ENCODE data around the gene ELMO1. TPM values are rescaled to one million over a fixed set of nuclear protein-coding genes. Genes with fewer than 3 reads are reported as not detected.

The ELMO1 gene
- total and polyA plus RNA-seq, 2 of the 13 experiments (the other 11 are each of a cell fraction or from before 2014, with no cell fraction given) = 0.11 to 0.17 TPM

GRCh38 chr7:36984041-36984521, 464.6 kb downstream of the ELMO1 start (continued):
- TF ChIP-seq GATAD2A (CRISPR knock-in tag; IDR thresholded peaks at IDR 0.05) (peak; percentile 51; the same call in 1 of the 2 replicates), LCORL (IDR thresholded peaks at IDR 0.05) (no peak), LCORL (CRISPR knock-in tag; IDR thresholded peaks at IDR 0.05) (no peak), ZNF761 (CRISPR knock-in tag; conservative IDR thresholded peaks at IDR 0.05) (no peak), PPARG (CRISPR knock-in tag; conservative IDR thresholded peaks at IDR 0.05) (no peak), TOPORS (CRISPR knock-in tag; IDR thresholded peaks at IDR 0.05) (no peak), IKZF5 (CRISPR knock-in tag; IDR thresholded peaks at IDR 0.05) (no peak), ZNF549 (CRISPR knock-in tag; IDR thresholded peaks at IDR 0.05) (no peak), ZNF101 (CRISPR knock-in tag; IDR thresholded peaks at IDR 0.05; ENCODE audit: borderline replicate concordance, low read depth) (no peak), NFRKB (IDR thresholded peaks at IDR 0.05) (no peak), PHF20 (CRISPR knock-in tag; IDR thresholded peaks at IDR 0.05) (no peak), ZNF746 (CRISPR knock-in tag; IDR thresholded peaks at IDR 0.05) (no peak), TAF15 (IDR thresholded peaks at IDR 0.05; ENCODE audit: low read depth, low read length, poor library complexity, severe bottlenecking) (no peak), RERE (CRISPR knock-in tag; IDR thresholded peaks at IDR 0.05; ENCODE audit: low read depth) (no peak), ZNF589 (CRISPR knock-in tag; conservative IDR thresholded peaks at IDR 0.05) (no peak), ZNF263 (CRISPR knock-in tag; IDR thresholded peaks at IDR 0.05) (no peak), KAT7 (CRISPR knock-in tag; IDR thresholded peaks at IDR 0.05; ENCODE audit: borderline replicate concordance) (0 out of 2 replicates have a peak, but pooled peaks have one; percentile 39), NCOA1 (CRISPR knock-in tag; IDR thresholded peaks at IDR 0.05) (no peak), FOXA3 (CRISPR knock-in tag; IDR thresholded peaks at IDR 0.05) (0 out of 2 replicates have a peak, but pooled peaks have one; percentile 44), DBP (CRISPR knock-in tag; IDR thresholded peaks at IDR 0.05; ENCODE audit: not compliant biosample characterization) (no peak), CHD2 (IDR thresholded peaks at IDR 0.05; ENCODE audit: low read depth, low read length) (no peak), ATF2 (CRISPR knock-in tag; IDR thresholded peaks at IDR 0.05) (0 out of 2 replicates have a peak, but pooled peaks have one; percentile 33)

Data from HepG2 (cell line).